LNCAP (cell line): ENCODE measurements around the gene C7orf33.

ENCODE experiments used
- TF ChIP-seq, protein P1 (sequence below): fragments of 450-650 bp; IDR thresholded peaks from 2 replicates; pipeline ENCODE4 v1.5.1; 2017; ENCODE audit warnings: mild to moderate bottlenecking

Gene C7orf33, protein sequence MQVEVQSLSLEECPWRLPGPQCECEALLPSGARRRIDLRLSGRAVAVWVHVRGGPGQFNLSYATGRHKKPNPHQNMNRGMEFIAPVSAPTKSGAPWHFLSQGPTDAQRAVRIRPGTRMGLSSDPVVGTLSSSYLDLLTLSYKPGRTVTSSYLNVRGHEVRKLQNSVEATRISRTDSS

DNA sequence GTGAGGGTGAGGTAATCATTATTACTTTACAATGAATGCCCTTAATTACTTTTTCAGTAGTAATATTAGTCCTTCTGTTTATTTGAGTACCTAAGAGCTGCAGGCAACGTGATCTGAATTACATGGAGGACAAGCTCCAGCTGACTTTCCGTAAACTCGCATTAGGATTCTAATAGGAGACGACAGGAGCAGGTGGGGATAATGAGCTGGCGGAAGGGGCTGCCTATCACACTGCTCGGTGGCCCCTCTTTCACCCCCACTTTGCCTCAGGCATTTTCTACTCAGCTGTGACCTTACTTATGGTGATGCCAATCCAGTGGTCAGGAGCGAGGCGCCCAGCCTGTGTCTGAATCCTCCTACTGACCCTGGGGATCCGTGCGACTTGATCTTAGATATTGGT, at the start of gene C7orf33:
TSS of gene C7orf33 (plus strand) at position 296 of the 400 bp plus-strand sequence. CDS start 160 bp downstream, outside the sequence.
- TF ChIP-seq, protein P1, sequence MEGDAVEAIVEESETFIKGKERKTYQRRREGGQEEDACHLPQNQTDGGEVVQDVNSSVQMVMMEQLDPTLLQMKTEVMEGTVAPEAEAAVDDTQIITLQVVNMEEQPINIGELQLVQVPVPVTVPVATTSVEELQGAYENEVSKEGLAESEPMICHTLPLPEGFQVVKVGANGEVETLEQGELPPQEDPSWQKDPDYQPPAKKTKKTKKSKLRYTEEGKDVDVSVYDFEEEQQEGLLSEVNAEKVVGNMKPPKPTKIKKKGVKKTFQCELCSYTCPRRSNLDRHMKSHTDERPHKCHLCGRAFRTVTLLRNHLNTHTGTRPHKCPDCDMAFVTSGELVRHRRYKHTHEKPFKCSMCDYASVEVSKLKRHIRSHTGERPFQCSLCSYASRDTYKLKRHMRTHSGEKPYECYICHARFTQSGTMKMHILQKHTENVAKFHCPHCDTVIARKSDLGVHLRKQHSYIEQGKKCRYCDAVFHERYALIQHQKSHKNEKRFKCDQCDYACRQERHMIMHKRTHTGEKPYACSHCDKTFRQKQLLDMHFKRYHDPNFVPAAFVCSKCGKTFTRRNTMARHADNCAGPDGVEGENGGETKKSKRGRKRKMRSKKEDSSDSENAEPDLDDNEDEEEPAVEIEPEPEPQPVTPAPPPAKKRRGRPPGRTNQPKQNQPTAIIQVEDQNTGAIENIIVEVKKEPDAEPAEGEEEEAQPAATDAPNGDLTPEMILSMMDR: no peak

DNA sequence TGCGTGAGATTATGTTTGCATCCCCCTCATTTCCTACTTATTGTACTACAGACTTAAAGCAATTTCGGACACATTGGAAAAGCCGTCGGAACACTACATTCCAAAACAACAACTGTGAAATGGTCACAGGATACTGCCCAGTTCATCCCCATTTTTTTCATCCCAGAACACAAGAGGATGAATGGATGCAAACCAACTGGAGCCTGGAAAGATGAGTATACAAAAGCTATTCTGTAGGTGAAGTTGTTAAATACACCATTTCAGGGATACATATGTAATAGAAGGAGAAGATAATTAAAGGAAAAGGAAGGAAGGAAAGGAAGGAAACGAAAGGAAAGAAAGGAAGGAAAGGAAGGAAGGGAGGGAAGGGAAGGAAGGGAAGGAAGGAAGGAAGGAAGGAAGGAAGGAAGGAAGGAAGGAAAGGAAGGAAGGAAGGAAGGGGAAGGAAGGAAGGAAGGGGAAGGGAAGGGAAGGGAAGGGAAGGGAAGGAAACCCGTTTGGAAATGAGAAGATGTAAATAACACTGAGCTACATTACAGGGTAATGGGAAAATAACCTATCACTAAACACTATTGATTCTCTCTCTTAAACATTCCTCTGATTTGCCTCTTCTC, 48.6 kb upstream of the C7orf33 start:
- TF ChIP-seq, protein P1: no peak

DNA sequence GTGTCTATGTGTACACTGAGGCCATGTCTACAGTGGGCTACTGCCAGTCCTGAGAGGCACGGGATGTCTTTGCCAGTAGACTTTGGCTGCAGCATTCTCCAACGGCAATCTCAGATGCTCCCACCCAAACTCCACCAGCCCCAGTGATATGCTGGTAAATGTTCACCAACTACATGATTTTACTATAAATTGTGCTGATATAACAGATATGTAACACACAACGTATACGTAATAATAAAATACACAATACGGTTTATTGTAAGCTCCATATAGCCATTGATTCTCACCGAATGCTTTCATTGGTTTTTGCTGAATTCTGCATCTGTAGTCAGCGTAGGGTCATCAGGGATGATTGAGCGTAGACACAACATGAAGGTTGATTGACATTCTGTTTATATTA, 47.3 kb upstream of the C7orf33 start:
- TF ChIP-seq, protein P1: no peak

DNA sequence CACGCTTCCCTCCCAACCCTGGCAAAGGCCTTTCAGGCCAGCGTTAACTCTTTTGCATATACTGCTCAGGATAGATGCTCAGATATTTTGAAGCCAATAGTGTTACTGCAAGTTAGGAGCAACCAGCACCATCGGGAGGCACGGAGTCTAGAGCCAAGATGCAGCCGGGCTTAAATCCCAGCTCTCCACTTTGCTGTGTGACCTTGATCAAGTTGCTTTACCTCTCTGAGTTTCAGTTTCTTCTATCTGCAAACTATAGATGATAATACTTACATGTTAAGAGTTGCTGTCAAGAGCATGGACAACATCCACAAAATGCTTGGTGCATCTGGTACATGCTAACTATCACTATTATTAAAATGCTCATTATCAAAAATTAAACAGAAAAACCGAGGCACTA, 45.4 kb upstream of the C7orf33 start:
- TF ChIP-seq, protein P1: no peak

DNA sequence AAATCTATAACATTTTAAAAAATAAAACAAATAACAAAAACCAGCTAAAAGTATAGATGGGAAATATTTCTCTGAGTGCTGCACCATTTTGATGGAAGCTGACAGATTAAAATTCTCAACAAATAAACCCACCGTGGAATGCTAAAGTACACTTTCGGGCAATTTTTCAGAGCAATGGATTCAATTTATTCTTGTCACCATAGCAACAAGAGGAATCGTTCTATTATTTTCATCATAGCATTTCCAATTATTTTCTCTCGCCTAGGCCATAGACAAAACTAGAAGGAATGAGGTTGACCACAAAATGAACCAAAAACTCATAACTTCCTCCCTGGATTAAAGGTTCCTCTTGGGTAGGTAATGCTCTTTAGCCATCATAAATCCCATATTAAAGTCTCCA, 44.6 kb upstream of the C7orf33 start:
- TF ChIP-seq, protein P1: no peak

DNA sequence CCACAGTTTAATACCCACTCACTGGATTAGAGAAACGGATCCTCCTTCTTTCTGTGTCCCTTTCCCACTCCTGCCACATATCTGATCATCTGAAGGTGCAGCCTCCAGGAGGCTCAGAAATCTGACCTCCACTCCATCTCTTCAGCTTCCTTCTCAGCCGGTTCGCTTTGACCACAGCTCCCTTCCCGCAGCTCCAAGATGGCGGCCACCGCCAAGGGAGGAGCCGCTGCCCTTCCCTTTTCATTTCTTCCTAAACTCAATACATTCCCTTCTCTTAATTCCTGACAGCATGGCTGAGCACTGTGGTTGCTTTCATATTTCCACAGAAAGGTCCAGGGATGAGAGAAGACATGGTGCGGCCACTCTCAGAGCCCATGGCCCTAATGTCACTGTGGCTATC, 43.7 kb upstream of the C7orf33 start:
- TF ChIP-seq, protein P1: no peak

DNA sequence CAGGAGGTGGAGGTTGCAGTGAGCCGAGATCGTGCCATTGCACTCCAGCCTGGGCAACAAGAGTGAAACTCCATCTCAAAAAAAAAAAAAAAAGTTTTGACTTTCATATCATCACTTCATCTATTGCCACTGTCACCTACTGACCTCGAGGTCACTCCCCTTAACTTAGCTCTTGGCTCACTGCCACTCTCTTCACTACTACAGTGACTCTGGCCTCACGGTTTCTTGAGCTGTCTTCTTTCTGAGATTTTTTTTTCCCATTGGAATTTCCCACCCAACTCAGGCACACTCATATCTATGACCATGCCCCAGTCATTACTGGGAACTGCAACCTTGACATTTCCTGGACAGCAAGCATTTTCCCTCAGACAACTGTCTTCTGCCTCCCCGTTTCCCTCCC, 42.6 kb upstream of the C7orf33 start:
- TF ChIP-seq, protein P1: no peak
